Right lobe of liver (tissue), 4 donors: ENCODE measurements around the gene SNAP47.

ENCODE experiments used
- POLR2A ChIP-seq: fragments of 450-650 bp; IDR thresholded peaks from one replicate; pipeline ENCODE4 v1.6.1; 2017; ENCODE audit warnings: antibody characterized with exemption, mild to moderate bottlenecking
- TF ChIP-seq, protein P1 (sequence below), 4 donors: fragments of 200-600 bp in 3 of 4; fragments of 450-650 bp in 1 of 4; IDR thresholded peaks; one replicate each; pipeline versions ENCODE4 v1.5.1 to v1.8.0; 2016 to 2022; ENCODE audit warnings: antibody characterized with exemption in 4 of 4, mild to moderate bottlenecking in 2 of 4
- donor health status: DM: no; HTN: no; CAD: no.
- donor health status: DM: no; HTN: no; CAD: no.
- donor health status: DM: no; HTN: yes; CAD: no.

GRCh38 chr1:227753999-227754711 lies 18.9 kb downstream of the SNAP47 start:
- TF ChIP-seq, protein P1, sequence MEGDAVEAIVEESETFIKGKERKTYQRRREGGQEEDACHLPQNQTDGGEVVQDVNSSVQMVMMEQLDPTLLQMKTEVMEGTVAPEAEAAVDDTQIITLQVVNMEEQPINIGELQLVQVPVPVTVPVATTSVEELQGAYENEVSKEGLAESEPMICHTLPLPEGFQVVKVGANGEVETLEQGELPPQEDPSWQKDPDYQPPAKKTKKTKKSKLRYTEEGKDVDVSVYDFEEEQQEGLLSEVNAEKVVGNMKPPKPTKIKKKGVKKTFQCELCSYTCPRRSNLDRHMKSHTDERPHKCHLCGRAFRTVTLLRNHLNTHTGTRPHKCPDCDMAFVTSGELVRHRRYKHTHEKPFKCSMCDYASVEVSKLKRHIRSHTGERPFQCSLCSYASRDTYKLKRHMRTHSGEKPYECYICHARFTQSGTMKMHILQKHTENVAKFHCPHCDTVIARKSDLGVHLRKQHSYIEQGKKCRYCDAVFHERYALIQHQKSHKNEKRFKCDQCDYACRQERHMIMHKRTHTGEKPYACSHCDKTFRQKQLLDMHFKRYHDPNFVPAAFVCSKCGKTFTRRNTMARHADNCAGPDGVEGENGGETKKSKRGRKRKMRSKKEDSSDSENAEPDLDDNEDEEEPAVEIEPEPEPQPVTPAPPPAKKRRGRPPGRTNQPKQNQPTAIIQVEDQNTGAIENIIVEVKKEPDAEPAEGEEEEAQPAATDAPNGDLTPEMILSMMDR (IDR thresholded peaks at IDR 0.05), result no peak
- no peak for TF ChIP-seq POLR2A
